OCI-LY7 (cell line): ENCODE results near the gene LDLRAD4. TPM values are rescaled to one million over a fixed set of nuclear protein-coding genes. Genes with fewer than 3 reads are reported as not detected.

Source experiments
- BruUV-seq: library from RNA; stranded (reverse); fragments of 400-500 nt; replicated peaks from 2 replicates; lab custom pipeline; 2021; lab: Mats Ljungman, UMichigan
- CTCF ChIA-PET: fragments of 300-600 bp; sonication (Branson Sonifier 250); formaldehyde crosslinking; loops from one replicate; lab custom pipeline; 2022; ENCODE audit warnings: antibody characterized with exemption; ENCODE audit not compliant: unreplicated experiment; lab: Charles Lee
- POLR2A ChIA-PET: fragments of 300-600 bp; sonication (Branson Sonifier 250); formaldehyde crosslinking; loops from one replicate; lab custom pipeline; 2022; ENCODE audit warnings: antibody characterized with exemption; lab: Charles Lee
- DNase-seq: peaks from one replicate; pipeline ENCODE4 v3.0.0-alpha.2; 2015; ENCODE audit warnings: low spot score
- H2AFZ ChIP-seq: fragments of 200-600 bp; sonication (generic), shearing (Covaris generic); 2 replicates; pipeline ENCODE4 v1.6.1; 2014; ENCODE audit warnings: mild to moderate bottlenecking, antibody characterized with exemption, low read length, moderate library complexity
- H3K27ac ChIP-seq: fragments of 200-600 bp; sonication (generic); 2 replicates; pipeline ENCODE4 v1.5.1; 2014; ENCODE audit warnings: mixed run types, low read depth, mild to moderate bottlenecking, moderate library complexity, low read length, inconsistent platforms; ENCODE audit not compliant: poor library complexity, severe bottlenecking
- H3K36me3 ChIP-seq: fragments of 200-600 bp; sonication (generic); 2 replicates; pipeline ENCODE4 v1.6.1; 2014; ENCODE audit warnings: mild to moderate bottlenecking, antibody characterized with exemption, low read length, moderate library complexity, mixed read lengths; ENCODE audit not compliant: insufficient read depth
- H3K4me1 ChIP-seq: fragments of 200-600 bp; sonication (generic); 2 replicates; pipeline ENCODE4 v1.5.1; 2014; ENCODE audit warnings: mild to moderate bottlenecking, low read length; ENCODE audit not compliant: insufficient read depth, poor library complexity, severe bottlenecking
- H3K4me2 ChIP-seq: fragments of 200-600 bp; sonication (generic); 2 replicates; pipeline ENCODE4 v1.6.1; 2014; ENCODE audit warnings: mild to moderate bottlenecking, low read length
- H3K4me3 ChIP-seq: fragments of 200-600 bp; sonication (generic); 2 replicates; pipeline ENCODE4 v1.5.1; 2014; ENCODE audit warnings: mild to moderate bottlenecking, low read depth, low read length; ENCODE audit not compliant: poor library complexity, severe bottlenecking
- H3K79me2 ChIP-seq: fragments of 200-600 bp; sonication (generic); 2 replicates; pipeline ENCODE4 v1.6.1; 2016; ENCODE audit warnings: low read depth, mild to moderate bottlenecking, low read length, moderate library complexity, mixed read lengths; ENCODE audit not compliant: insufficient read depth
- H3K9me2 ChIP-seq: fragments of 200-600 bp; sonication (generic); 2 replicates; pipeline ENCODE4 v1.6.1; 2016; ENCODE audit warnings: mild to moderate bottlenecking, low read length, mixed read lengths; ENCODE audit not compliant: insufficient read depth
- H3K9me3 ChIP-seq: fragments of 200-600 bp; sonication (generic); 2 replicates; pipeline ENCODE4 v1.6.1; 2014; ENCODE audit warnings: mild to moderate bottlenecking, mixed run types, low read length, mixed read lengths
- H4K20me1 ChIP-seq: fragments of 200-600 bp; sonication (generic); 2 replicates; pipeline ENCODE4 v1.6.1; 2014; ENCODE audit warnings: mild to moderate bottlenecking, antibody characterized with exemption, low read length, moderate library complexity, mixed read lengths; ENCODE audit not compliant: insufficient read depth
- EZH2phosphoT487 ChIP-seq: fragments of 200-600 bp; sonication (generic); IDR thresholded peaks from 2 replicates; pipeline ENCODE4 v1.6.1; 2018; ENCODE audit warnings: low read depth, borderline replicate concordance, mild to moderate bottlenecking, mixed run types, antibody characterized with exemption, low read length, moderate library complexity, mixed read lengths
- intact Hi-C: fragments of 100-400 bp; cut with micrococcal nuclease; formaldehyde crosslinking; loops from one replicate; pipeline ENCODE4 v1.10.0; 2022; ENCODE audit not compliant: unreplicated experiment
- total RNA-seq, 2 experiments: library from RNA; depleted of rRNA in 1 of 2; stranded (reverse); fragments of >200 nt in 1 of 2; shearing (Covaris generic) in 1 of 2; gene quantifications; 2 replicates each; pipeline ENCODE4 v1.2.3, GENCODE V29; 2014 to 2022
- TF ChIP-seq, protein P1 (sequence below): fragments of 200-600 bp; sonication (generic); conservative IDR thresholded peaks from 2 replicates; pipeline ENCODE4 v1.5.1; 2014; ENCODE audit warnings: mild to moderate bottlenecking, antibody characterized with exemption, low read length, moderate library complexity, mixed read lengths

LDLRAD4 gene
- total RNA-seq, 2 experiments from 2014 or later = 26.2 to 43.8 TPM

DNA sequence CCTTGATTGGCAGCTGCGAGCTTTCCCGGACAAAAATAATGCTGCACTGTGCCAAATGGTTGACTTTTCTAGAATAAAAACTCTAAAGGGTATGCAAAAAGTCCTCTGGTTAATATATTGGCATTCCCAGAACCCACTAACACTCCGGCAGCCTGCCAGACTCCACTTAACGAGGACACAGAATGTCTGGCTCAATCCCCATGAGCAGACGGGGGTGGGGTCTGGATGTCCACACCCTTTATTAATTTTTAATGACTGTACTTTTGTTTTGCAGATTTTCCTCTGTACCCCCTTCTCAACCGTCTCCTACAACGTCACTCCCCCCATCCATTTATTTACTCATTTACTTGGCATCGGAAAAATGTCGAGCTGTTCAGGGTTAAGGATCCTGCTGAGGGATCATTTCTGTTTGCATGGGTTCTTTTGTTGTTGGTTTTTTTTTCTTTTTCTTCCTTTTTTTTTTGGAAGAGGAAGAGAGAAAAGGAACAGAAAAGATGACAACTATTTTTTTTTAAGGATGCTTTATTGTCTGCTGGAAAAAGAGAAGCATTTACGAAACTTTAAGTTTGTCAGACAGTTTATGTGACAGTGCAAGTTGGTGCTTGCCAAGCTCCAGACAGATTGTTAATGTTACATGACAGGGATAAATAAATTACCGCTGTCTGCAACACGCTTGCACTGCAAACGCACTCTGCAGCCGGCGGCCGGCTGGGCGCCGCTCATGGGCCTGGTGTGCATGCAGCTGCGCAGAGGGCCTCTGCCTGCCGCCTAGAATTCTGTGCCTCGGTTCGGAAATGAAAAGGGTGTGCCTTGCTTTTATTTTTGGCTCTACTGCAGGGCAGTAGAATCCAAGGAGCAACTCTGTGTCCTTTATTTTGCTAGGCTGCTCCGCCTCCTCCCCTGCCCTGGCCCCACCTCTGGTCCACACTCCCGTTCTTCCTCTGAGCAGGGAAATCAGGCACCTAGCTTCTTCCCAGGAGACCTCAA is 3.6 kb downstream of the LDLRAD4 start:
- no peak overlapping the region for H3K27ac ChIP-seq
- H3K36me3 ChIP-seq = no peaks in the 10 kb centered on the region
- no peak overlapping the region for H3K4me2 ChIP-seq
- H3K79me2 ChIP-seq = no peaks in the 10 kb centered on the region
- no peak for DNase-seq
- ChIA-PET POLR2A (interaction anchor here (0.9 kb wide), 1 partner anchor 17 kb away, joined by 3 read pairs; no protein-coding TSS in a partner anchor), CTCF (no interaction called here)
- no peaks in the 10 kb centered on the region for H4K20me1 ChIP-seq
- intact Hi-C loops = no loop called here
- BruUV-seq = no TSS peak
- H3K4me1 ChIP-seq = no peaks in the 10 kb centered on the region
- no peak overlapping the region for H3K4me3 ChIP-seq
- H2AFZ ChIP-seq = no peak overlapping the region
- no peak for TF ChIP-seq EZH2phosphoT487
- TF ChIP-seq, protein P1, sequence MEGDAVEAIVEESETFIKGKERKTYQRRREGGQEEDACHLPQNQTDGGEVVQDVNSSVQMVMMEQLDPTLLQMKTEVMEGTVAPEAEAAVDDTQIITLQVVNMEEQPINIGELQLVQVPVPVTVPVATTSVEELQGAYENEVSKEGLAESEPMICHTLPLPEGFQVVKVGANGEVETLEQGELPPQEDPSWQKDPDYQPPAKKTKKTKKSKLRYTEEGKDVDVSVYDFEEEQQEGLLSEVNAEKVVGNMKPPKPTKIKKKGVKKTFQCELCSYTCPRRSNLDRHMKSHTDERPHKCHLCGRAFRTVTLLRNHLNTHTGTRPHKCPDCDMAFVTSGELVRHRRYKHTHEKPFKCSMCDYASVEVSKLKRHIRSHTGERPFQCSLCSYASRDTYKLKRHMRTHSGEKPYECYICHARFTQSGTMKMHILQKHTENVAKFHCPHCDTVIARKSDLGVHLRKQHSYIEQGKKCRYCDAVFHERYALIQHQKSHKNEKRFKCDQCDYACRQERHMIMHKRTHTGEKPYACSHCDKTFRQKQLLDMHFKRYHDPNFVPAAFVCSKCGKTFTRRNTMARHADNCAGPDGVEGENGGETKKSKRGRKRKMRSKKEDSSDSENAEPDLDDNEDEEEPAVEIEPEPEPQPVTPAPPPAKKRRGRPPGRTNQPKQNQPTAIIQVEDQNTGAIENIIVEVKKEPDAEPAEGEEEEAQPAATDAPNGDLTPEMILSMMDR = no peak
- no peaks in the 10 kb centered on the region for H3K9me3 ChIP-seq
- H3K9me2 ChIP-seq = no peaks in the 10 kb centered on the region

DNA sequence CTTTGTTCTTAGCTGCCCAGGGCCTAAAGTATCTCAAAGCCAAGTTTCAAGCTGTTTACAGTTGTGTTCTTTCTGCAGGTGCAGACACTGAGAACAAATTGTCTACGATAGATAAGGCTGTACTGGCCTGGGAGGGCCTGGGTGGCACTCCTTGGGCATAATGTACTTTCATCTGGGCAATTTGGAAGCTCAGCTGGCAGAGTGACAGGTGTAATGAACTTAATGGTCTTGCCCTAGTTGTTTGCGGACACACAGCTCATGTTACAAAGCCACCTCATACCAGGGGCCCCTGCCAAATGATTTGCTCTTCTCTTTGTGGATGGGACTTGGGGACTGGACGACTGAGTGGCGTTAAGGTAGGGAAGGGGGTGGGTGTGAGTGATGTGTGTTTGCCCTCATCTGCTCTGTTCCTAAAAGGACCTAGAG is 4.3 kb downstream of the LDLRAD4 start:
- POLR2A ChIA-PET = no interaction called here
- no TSS peak for BruUV-seq
- no peak overlapping the region for H3K4me2 ChIP-seq
- H4K20me1 ChIP-seq = no peaks in the 10 kb centered on the region
- no peak for TF ChIP-seq EZH2phosphoT487
- TF ChIP-seq, protein P1 = no peak
- no peaks in the 10 kb centered on the region for H3K4me1 ChIP-seq
- no peaks in the 10 kb centered on the region for H3K9me3 ChIP-seq
- no peak overlapping the region for H3K4me3 ChIP-seq
- no peaks in the 10 kb centered on the region for H3K79me2 ChIP-seq
- no peak overlapping the region for H3K27ac ChIP-seq
- CTCF ChIA-PET = no interaction called here
- intact Hi-C loops = no loop called here
- H2AFZ ChIP-seq = no peak overlapping the region
- no peak for DNase-seq
- no peaks in the 10 kb centered on the region for H3K9me2 ChIP-seq
- no peaks in the 10 kb centered on the region for H3K36me3 ChIP-seq
